ENCODE data around the gene ATG7.

The ATG7 gene

DNA sequence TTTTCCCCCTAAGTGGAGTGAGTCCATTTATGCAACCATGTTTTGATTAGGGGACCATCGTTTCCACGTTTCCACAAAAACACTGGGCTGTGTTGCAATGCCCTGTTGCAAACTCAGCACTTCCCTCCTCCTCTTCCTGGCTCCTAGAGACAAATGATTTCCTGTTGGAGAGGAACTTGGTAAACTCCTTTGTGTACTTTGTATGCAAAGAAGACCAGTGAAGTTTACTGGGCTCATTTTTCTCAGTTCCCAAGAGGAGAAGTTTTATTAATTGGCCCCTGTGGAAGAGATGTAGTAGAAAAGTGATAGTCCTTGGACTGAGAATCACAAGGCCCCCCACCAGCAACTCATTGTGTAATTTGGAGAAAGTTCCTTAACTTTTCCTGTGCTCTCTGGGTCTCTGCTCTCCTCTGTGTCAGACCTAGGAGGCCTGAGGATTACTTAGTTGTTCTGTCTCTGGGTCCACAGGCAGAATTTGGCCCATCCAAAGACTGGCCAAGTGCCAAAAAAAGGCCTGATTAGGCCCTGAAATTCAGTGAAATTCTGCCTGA is 95.0 kb downstream of the ATG7 start:
- DNase-seq: no peak

DNA sequence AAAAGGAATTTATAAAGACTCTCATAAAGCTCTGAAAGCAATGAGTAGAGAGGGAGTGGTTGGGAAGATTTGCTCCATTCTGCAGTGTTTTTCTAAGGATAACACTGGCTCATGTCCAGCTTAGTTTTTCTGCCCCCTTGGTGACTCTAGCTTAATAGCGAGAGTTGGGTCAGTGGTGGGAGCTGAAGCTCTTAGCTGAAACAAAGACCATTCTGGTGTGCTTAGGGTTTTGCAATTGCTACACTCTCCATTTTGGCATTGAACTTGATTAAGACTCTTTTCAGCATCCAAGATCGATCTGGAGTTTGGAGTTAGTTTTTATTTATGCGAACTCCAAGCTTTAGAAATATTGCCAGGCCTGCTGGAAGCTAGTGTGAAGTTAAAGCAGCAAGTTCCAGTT is 98.0 kb downstream of the ATG7 start:
- no peak for DNase-seq

DNA sequence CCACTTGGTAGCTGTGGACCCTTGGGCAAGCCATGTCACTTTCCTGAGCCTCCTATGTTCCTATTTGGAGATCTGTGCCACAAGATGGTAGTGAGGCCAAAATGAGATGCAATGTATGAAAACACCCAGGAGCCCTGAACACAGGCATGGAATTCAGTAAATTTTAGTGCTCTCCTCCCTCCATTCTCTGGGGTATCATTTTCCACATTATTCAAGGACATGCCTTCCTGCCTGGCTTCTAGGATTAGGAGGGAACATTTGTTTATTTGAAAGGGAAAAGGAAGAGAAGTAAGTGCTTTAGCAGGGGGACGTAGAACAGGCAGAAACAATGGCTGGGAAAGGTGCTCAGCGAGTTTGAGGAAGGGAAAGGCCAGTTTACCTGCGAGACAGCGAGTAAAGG is 98.8 kb downstream of the ATG7 start:
- DNase-seq: no peak

DNA sequence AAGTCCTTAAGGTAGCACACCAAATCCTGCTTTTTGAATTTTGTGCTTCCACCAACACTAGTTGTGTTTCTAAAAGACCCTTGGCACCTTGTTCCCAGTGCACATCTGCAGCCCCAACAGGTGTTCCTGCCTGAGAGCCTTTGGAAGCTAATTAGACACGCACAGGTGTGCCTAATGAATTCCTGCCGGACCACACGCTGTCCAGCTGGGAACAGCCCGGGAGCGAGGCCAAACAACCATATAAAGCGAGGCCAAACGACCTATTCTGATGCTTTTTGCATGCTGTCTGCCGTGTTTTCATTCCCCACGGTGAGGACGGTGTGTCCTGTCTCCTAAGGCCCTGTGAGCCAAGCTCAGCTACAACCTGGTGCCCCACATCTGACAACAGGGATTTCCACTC is 99.5 kb downstream of the ATG7 start:
- no peak for DNase-seq

DNA sequence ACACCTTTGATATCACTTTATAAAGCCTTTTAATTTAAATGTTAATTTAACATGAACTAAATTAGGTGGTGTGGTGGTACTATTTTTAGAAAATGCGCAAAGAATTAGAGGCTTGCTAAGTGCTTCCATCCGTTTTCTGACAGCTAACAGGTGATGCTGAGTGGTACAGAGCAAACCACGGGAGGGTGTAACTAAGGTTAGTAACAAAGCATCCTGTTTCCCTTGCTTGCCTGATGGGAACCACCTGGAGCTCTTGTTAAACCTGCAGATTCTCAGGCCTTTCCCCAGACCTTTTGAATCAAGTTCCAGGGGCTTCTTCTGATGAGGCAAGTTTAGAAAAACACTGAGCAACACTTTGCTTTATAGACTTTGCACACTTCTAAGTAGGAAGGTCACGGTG is 101.0 kb downstream of the ATG7 start:
- no peak for DNase-seq

DNA sequence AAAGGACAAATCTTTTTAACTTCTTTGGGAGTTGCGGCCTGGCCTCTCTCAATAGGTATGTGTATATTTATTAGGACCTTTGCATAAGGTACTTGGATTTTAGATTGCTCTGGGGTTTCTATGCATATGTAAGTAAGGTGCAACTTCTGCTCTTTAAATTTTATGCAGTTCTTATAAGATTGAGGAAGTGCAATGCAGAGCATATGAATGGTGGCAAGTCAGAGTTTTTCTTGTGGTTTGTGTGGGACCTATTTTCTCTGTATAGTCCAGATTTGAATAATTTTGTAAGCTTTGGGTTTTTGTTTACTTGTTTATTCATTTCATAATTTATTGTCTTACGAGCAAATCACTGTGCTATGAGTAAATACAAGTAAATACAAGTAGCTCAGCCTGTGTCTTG is 101.5 kb downstream of the ATG7 start:
- DNase-seq: no peak

DNA sequence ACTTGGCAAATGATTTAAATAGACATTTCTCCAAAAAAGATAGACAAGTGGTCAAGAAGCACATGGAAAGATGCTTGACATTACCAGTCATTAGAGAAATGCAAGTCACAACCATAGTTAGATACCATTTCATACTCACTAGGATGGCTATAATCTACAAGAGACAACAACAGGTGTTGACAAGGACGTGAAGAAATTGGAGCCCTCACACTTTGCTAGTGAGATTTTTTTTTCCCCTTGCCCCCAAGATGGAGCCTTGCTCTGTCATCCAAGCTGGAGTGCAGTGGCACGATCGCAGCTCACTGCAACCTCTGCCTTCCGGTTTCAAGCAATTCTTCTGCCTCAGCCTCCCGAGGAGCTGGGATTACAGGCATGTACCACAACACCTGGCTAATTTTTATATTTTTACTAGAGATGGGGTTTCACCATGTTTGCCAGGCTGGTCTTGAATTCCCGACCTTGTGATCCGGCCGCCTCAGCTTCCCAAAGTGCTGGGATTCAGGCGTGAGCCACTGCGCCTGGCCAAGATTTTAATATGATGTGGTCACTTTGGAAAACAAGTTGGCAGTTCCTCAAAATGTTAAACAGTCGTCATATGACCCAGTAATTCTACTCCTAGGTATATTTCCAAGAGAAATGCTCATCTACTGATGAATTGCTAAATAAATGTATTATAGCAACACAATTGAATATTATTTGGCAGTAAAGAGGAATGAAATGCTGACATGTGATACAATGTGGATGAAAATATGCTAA is 103.3 kb downstream of the ATG7 start:
- no peak for DNase-seq

DNA sequence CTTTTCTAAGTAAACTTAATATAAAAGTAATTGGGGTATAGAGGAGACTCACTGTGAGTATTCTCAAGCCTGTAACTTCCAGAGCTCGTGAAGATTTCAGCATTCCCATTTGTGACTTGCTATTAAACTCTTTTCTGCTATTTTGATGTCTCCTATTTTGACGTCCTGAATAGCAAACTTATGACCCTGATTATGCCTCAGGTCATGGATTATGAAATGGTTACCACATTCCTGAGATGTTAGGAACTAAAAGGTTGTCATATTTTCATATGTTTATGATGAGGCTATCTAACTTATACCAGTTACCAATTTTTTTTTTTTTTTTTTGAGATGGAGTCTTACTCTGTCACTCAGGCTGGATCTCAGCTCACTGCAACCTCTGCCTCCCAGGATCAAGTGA is 105.5 kb downstream of the ATG7 start:
- no peak for DNase-seq

DNA sequence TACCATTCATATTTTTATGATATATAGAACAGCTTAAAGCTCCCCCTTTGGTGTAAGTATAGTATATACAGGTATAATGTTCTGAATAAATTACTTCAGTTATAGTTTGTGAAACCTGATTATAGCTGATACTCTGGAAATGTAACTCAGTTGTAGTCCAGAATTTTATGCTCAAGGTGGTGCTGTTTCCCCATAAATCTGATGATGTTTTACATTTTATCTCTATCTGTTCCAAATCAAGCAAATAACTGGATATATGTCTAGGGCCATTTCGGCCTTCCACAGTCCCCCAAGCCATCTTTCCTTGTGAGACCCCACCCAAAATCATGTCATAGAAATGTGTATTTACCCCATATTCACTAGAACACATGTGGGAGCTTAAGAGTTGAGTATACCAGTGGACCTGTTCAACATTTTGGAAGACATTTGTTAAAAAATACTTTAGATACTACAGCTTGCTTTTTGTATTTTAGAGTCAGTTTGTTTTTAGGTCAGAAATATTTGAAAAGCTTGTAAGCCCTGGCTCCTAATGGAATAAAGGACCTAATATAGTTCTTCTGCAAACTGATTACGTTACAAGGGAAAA is 107.1 kb downstream of the ATG7 start:
- DNase-seq: peak; percentile 37

DNA sequence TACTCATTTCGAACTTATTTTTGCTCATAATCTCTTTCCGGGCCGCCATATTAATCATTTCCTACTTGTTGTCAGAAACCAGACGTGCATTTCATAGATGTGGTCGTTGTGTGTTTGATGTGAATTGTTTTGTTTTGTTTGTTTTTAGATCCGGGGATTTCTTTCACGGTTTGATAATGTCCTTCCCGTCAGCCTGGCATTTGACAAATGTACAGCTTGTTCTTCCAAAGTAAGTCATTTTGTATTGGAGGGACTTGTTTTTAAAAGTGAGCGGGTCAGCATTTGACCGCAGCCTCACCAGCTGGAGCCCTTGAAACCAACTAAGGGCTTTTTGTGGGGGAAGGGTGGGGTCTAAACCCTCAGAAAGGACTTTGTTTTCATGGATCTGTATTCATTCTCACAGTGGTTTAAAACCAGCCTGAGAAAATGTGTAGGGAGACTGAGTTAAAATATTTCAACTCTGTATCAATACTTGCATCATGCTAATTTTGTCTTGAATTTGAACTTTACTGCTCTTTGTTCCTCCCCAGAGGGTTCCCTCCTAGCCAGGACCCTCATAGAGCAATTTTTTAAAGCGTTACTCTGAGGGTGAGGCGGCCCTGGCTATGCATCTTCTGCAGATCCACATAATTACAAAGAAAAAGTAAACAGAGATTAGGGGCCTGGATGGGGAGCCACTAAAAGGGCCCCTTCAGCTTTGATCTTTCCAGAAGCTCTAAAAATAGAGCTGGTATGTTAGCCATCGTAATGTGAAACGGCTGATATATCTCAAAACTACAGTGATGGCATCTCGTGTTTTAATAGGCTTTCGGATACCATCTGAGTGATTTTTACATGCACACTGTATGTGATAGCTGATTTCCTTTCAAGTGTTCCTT is 107.9 kb downstream of the ATG7 start:
- DNase-seq: no peak

DNA sequence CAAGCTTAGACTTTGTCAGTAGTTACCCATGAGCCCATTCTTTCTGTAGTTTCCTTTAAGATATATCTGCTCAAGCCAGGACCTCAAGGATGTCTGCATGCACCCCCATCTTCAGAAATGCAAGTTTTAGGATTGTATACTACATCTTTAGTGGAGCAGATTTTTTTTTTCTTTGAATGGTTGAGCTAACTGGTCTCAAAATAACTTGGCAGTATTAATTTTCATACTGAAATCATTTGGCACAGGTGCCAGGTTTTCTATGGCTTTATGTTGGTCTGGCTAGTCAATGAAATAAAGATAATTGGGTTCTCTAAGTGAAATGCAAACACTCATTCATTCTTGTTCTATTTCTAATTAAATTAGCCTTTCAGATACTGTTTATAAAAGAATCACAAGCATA is 108.9 kb downstream of the ATG7 start:
- DNase-seq: no peak

DNA sequence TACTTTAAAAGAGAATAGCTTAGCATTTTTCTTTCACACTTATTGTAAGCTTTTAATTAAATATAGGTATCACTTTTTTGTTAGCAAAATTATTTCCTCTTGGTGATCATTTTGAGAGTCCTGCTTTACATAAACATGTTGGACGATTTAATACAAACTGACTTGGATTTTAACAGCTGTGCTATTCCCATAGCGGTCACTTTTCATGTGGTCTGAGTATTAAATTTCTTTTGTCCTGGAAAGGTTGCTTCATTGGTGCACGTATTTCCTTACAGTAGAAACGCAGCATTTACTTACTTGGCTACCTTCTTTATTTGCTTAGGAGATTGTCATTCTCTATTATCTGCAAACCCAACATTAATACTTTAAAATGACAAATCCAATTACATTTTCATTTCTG is 109.4 kb downstream of the ATG7 start:
- no peak for DNase-seq

DNA sequence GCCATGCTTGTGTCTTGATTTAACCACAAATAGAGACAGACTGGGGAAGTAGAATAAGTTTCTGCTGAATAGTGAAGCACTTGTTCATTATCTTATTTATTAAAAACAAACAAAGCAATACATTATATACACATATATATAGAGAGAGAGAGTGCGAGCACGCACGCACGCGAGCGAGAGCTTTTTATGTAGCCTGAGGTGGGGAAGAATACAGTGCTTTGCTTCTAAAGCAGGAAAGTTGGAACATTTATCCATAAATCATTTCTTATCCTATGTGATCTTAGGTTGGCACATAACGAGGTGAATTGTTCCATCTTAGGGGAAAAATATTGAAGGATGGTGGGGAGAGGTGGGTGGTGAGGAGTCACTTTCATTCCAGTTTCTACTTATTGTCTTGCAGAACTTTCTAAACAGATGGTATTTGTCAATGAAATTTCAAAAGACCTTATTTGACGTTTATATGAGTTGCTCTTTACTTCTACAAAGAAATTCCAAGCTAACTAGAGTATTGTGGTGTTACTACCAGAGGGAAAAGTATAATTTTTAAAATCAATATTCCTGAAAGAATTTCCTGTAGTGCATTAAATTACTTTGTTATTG is 110.0 kb downstream of the ATG7 start:
- DNase-seq: no peak

DNA sequence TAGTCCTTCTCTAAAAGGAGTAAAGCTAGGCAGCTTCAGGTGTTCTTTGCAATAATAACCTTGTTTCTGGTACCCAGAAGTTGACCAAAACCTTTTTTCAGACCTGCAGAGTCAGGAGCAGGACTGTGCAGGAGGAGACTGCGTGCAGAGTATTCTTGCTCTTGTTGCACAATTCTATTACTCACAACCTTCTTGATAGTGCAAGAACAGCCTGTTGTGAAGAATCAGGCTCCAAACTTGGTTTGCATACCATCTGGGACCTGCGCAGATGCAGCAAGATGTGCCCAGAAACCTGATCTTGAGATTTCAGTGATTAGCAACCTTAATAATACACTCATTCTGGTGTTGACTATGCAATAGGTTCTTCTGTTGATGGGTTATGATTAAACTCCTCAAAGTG is 111.9 kb downstream of the ATG7 start:
- DNase-seq: no peak

DNA sequence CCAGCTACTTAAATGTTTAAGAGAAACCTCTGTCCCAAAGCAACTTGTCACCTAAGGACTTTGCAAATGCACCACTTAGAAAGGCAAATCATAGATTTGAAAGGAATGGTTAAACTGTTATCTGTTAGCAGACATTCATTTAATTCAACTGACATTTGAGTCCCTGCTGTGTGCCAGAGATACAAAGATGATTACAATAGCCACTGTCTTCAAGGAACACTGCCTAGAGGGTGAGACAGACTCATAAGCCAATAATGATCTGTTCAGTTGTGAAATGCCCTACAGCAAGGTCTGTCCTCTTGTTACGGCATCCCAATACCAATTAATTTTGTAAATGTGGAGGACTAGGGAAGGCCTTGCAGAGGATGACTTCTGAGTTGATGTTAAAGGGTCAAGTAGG is 113.1 kb downstream of the ATG7 start:
- DNase-seq: no peak

DNA sequence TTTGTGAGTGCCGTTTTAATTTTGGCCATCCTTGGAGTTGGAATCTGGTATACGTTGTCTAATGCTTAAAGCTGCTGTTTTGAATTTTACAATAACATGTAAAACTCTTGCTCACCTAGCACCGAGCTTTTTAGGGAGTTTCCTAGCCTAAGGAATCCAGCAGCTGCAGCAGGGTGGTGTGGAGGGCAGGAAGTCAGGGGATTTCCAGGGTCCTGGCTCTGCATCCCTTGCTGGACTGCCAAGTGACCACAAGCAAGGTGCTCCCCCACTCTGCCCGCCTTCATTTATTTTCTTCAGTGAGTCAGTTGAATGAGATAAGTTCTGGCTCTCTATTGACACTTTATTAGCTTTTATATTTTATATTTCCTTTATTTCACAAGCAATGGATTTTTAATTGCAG is 113.7 kb downstream of the ATG7 start:
- no peak for DNase-seq

DNA sequence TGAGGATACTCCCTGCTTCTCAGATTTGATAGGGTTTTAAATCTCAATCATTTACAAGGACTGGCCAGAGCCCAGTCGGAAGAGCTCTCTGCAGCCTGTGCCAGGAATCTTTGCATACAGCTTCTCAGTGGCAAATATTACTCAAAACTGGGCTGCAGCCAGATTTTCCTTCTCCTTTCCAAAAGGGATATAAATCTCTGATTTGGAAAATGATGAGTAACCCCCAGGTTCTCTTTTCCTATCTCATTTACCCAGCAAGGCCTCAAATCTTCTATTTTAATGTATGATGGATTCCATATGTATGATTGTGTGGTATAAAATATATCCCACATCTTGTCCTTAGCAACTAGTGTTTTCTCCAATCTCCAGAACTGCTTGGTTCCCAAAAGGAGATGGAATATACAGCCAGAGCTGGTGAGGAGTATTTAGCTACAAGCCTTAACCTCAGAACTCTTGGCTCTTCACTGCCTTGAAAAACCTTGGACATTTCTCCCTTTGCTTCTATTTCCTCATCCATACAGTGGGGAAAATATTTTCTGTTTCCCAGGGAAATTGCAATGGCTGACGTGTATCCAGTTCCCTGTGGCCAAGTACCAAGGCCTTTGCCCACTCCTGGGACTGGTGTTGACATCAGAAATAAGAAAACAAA is 114.4 kb downstream of the ATG7 start:
- DNase-seq: no peak

DNA sequence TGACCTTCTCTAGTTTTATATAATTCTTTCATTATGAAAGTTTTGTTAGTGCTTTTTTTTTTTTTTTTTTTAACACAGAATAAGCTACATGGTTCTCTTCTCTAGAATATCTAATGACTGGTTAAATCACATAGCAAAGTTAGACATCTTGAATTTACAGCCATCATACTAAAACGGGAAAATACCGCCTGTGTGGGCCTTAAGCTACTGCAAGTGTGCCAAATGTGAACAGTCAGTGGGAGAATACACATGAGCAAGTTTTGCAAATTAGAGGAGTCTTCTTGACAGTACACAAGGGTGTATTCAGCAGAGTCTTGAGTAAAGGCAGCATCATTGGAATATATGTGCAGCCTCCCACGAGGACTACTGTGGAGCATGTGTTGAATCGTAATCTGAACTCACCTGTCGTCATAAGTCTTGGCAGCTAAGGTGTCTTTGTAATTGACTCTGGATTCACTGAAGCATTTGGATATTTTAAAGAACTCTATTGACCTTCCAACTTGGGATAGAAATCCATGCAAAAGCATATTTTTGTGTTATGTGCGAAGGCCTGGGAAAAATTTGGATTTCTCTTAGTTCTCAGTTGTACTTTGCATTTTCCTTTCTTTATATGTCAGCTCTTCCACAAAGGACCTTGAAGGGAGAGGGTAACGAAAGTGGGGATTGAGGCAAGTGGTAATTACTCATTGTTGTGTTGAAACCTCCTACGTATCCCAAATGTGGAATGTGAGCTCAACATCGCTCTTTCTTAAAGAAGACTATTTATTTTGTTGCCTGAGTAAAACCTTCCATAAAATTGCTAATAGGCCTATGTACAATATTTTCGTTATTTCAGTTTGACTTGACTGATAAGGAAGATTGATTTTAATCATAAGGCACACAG is 117.4 kb downstream of the ATG7 start:
- DNase-seq: no peak

DNA sequence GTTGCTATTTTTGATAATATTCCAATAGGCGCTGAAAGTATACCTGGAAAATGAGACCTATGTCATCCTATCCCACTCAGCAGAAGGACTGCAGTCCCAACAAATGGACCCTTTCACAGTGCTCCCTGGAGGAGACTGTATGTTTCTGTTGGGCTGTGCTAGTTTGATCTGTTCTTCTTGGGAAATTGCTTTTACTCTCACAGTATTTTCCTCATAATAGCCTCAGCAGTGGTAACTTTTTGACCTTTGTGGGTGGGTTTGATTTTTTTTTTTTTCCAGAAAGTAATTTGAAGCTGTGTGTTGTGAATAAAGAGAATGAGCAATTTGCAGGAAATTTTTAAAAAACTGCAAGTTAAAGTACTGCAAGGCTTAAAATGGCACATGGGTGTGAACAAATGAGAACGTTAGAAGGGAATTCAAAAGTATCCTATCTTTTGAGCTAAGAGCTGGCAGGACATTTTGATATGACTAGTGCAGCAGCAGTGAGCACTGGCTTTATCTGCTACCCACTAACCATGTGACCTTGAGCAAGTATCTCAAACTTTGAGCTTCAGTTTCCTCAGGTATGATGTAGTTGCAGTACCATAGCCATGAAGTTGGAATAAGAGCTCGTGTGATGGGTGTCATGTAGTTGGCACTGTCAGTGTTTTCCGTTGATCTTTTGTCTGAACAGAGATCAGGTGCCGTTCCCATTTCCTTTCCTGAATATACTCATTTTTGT is 118.4 kb downstream of the ATG7 start:
- no peak for DNase-seq

DNA sequence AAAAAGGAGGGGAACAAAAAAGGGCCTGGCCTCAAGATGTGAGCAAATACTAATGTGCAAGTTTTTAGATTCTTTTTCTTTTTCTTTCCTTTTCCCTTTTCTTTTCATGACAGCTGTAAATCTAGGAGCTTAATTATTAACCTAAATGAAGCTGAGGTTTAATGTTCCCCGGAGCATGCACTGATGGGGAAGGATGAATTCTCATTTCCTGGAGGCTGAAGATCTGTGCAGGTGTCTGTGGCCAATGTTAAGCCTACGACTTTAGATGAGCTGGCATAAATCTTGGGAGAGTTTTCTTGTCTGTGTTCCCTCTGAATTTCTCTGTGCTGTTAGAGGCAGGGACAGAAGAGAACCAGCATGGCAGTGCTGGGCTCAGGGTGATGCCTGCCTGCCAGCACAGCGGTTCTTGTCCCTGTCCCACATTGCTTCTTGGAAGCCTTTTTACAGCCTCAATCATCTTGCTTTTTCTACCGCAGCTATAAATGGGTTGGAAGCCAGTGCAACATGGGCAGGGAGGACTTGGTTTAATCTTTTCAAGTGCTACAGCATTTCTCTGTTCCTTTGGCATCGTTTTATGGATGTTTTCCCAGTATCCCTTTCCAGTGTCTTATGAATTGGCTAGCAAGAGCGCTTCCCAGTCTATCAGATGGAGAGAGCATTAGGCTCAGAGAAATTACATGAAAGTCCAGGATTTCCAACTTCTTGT is 119.1 kb downstream of the ATG7 start:
- no peak for DNase-seq

Data from amniotic stem cell (primary cell).